ENCODE data around the gene LY9.
"Not testable (repeated sequence)": the region's sequence is repeated elsewhere in the genome, so short reads cannot be mapped to it uniquely, and the experiment has no call there.

The LY9 gene

GRCh38 chr1:160774886-160775719 is 20.9 kb upstream of the LY9 start:
- no peaks in the 10 kb centered on the region for H3K9me3 ChIP-seq (ENCODE audit: control insufficient read depth, low read length)
- no peaks in the 10 kb centered on the region for H3K4me1 ChIP-seq (ENCODE audit: control insufficient read depth, insufficient read depth, low read length)
- no peak for DNase-seq (ENCODE audit: low read depth)
- H3K36me3 ChIP-seq (ENCODE audit: control insufficient read depth, insufficient read depth, low read length, severe bottlenecking), result no peaks in the 10 kb centered on the region
- no peak overlapping the region for H3K4me3 ChIP-seq (ENCODE audit: low read length)
- H3K9ac ChIP-seq (ENCODE audit: low read length), result no peak overlapping the region
- H3K27me3 ChIP-seq (replicated peaks; ENCODE audit: control insufficient read depth, insufficient read depth, low read length), result peaks cover 20% of the 10 kb centered on the region

- no peaks in the 10 kb centered on the region for H3K9me3 ChIP-seq (ENCODE audit: control insufficient read depth, low read length)
- H3K4me3 ChIP-seq (ENCODE audit: low read length), result no peak overlapping the region
- no peak for DNase-seq (ENCODE audit: low read depth)
- H3K27me3 ChIP-seq (replicated peaks; ENCODE audit: control insufficient read depth, insufficient read depth, low read length), result peaks cover 19% of the 10 kb centered on the region
- H3K36me3 ChIP-seq (ENCODE audit: control insufficient read depth, insufficient read depth, low read length, severe bottlenecking), result no peaks in the 10 kb centered on the region
- no peaks in the 10 kb centered on the region for H3K4me1 ChIP-seq (ENCODE audit: control insufficient read depth, insufficient read depth, low read length)
- no peak overlapping the region for H3K9ac ChIP-seq (ENCODE audit: low read length)
These were observed 19.8 kb upstream of the LY9 start for GRCh38 chr1:160776178-160776577.

- Histone ChIP-seq H3K27me3 (replicated peaks; ENCODE audit: control insufficient read depth, insufficient read depth, low read length) (peaks cover 16% of the 10 kb centered on the region), H3K4me3 (ENCODE audit: low read length) (no peak overlapping the region), H3K9ac (ENCODE audit: low read length) (no peak overlapping the region), H3K4me1 (ENCODE audit: control insufficient read depth, insufficient read depth, low read length) (no peaks in the 10 kb centered on the region), H3K9me3 (ENCODE audit: control insufficient read depth, low read length) (no peaks in the 10 kb centered on the region), H3K36me3 (ENCODE audit: control insufficient read depth, insufficient read depth, low read length, severe bottlenecking) (no peaks in the 10 kb centered on the region)
- peak; percentile 7 for DNase-seq (ENCODE audit: low read depth)
These were observed 18.4 kb upstream of the LY9 start for GRCh38 chr1:160777486-160778089.

DNA sequence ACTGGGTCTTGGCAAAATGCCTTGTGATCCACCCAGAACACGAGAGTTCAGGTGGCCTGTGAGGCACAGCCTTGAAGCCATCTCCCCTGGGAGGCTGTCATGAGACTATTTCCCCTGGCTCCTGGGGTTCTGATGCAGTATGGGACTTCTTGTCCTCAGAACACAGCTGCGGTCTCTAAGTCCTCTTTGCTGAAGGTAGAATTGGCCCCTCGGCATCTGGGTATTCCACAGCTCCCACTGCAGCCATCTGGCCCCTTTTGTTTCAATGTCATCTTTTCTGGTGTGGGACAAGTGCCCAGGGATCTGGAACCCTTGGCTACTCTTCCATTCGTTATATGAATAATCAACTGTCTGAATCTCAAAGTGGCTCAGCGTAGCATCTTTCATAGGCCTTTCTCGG is 17.0 kb upstream of the LY9 start:
- H3K27me3 ChIP-seq (replicated peaks; ENCODE audit: control insufficient read depth, insufficient read depth, low read length), result peaks cover 8% of the 10 kb centered on the region
- H3K9ac ChIP-seq (ENCODE audit: low read length), result no peak overlapping the region
- DNase-seq (ENCODE audit: low read depth), result no peak
- no peaks in the 10 kb centered on the region for H3K36me3 ChIP-seq (ENCODE audit: control insufficient read depth, insufficient read depth, low read length, severe bottlenecking)
- no peaks in the 10 kb centered on the region for H3K4me1 ChIP-seq (ENCODE audit: control insufficient read depth, insufficient read depth, low read length)
- H3K9me3 ChIP-seq (ENCODE audit: control insufficient read depth, low read length), result no peaks in the 10 kb centered on the region
- no peak overlapping the region for H3K4me3 ChIP-seq (ENCODE audit: low read length)

DNA sequence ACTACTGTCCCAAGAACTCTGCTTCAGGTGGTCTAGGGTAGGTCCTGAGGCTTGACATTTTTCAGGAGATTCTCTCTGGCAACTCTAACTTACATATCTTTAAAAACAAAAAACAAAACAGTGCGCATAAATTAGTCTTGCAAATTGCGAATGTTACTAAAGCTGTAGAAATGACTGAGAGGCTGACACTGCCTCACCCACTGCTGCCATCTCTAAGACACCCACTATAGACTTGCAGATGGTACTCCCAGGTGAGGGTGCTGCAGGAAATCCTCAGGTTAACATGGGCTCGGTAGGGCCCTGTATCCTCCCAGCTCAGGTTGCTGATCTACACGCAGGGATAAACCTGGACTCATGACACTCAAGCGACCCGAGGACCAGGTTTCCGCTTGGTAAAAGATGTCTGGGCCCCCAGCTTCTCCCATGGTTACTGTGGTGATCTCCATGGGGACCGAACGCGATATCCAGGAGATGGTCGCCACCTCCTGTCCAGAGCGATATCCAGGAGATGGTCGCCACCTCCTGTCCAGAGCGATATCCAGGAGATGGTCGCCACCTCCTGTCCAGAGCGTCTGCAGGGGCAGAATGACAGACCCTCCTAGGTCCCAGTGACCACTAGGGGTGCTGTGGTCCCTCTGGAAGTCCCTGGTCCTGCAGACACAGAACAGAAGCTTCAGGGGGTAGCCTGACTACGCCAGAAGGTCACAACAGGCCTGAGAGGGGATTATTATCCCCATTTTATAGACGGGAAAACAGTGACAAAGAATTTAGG is 16.2 kb upstream of the LY9 start:
- Histone ChIP-seq H3K27me3 (replicated peaks; ENCODE audit: control insufficient read depth, insufficient read depth, low read length) (peaks cover 6% of the 10 kb centered on the region), H3K4me1 (ENCODE audit: control insufficient read depth, insufficient read depth, low read length) (no peaks in the 10 kb centered on the region), H3K36me3 (ENCODE audit: control insufficient read depth, insufficient read depth, low read length, severe bottlenecking) (no peaks in the 10 kb centered on the region), H3K9me3 (ENCODE audit: control insufficient read depth, low read length) (no peaks in the 10 kb centered on the region), H3K4me3 (ENCODE audit: low read length) (no peak overlapping the region), H3K9ac (ENCODE audit: low read length) (no peak overlapping the region)
- no peak for DNase-seq (ENCODE audit: low read depth)

GRCh38 chr1:160780398-160780755 is 15.6 kb upstream of the LY9 start:
- Histone ChIP-seq H3K4me3 (ENCODE audit: low read length) (no peak overlapping the region), H3K4me1 (ENCODE audit: control insufficient read depth, insufficient read depth, low read length) (no peaks in the 10 kb centered on the region), H3K27me3 (replicated peaks; ENCODE audit: control insufficient read depth, insufficient read depth, low read length) (peaks cover 6% of the 10 kb centered on the region), H3K36me3 (ENCODE audit: control insufficient read depth, insufficient read depth, low read length, severe bottlenecking) (no peaks in the 10 kb centered on the region), H3K9ac (ENCODE audit: low read length) (no peak overlapping the region), H3K9me3 (ENCODE audit: control insufficient read depth, low read length) (no peaks in the 10 kb centered on the region)
- no peak for DNase-seq (ENCODE audit: low read depth)

DNA sequence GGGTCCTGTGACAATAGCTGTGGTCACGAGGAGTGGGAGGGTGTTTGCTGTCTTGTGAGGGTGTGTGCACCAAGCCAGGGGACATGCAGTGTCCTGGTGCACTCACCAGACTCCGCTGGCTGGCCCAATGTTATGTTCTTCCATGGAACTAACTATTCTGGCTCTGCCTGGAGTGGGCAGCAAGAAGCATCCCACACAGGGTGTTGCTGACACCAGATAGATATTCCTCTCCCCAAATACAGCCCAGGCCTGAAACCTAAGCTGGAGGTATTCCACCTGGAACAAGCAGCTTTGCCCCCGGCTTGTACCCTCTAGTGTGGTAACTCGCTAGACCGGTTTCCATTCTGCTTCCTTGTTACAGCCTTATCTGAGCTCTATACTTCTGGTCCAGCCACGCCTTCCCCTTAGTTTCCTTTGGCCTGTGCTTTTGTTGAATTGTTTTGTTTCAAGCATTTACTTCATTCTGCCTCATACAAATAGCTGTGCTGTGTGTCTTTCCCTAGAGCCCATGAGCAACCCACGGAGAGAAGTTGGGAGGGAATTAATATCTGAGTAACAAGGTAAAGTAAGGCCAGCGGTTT is 14.7 kb upstream of the LY9 start:
- Histone ChIP-seq H3K4me3 (ENCODE audit: low read length) (no peak overlapping the region), H3K9ac (ENCODE audit: low read length) (no peak overlapping the region), H3K27me3 (replicated peaks; ENCODE audit: control insufficient read depth, insufficient read depth, low read length) (peaks cover 2% of the 10 kb centered on the region), H3K4me1 (ENCODE audit: control insufficient read depth, insufficient read depth, low read length) (no peaks in the 10 kb centered on the region), H3K36me3 (ENCODE audit: control insufficient read depth, insufficient read depth, low read length, severe bottlenecking) (no peaks in the 10 kb centered on the region), H3K9me3 (ENCODE audit: control insufficient read depth, low read length) (no peaks in the 10 kb centered on the region)
- no peak for DNase-seq (ENCODE audit: low read depth)

GRCh38 chr1:160781914-160782689 is 13.9 kb upstream of the LY9 start:
- Histone ChIP-seq H3K27me3 (replicated peaks; ENCODE audit: control insufficient read depth, insufficient read depth, low read length) (no peaks in the 10 kb centered on the region), H3K36me3 (ENCODE audit: control insufficient read depth, insufficient read depth, low read length, severe bottlenecking) (no peaks in the 10 kb centered on the region), H3K4me3 (ENCODE audit: low read length) (no peak overlapping the region), H3K4me1 (ENCODE audit: control insufficient read depth, insufficient read depth, low read length) (no peaks in the 10 kb centered on the region), H3K9ac (ENCODE audit: low read length) (no peak overlapping the region), H3K9me3 (ENCODE audit: control insufficient read depth, low read length) (no peaks in the 10 kb centered on the region)
- DNase-seq (ENCODE audit: low read depth), result no peak

GRCh38 chr1:160782988-160783765 is 12.8 kb upstream of the LY9 start:
- H3K9ac ChIP-seq (ENCODE audit: low read length); H3K36me3 ChIP-seq (ENCODE audit: control insufficient read depth, insufficient read depth, low read length, severe bottlenecking); H3K27me3 ChIP-seq (replicated peaks; ENCODE audit: control insufficient read depth, insufficient read depth, low read length); DNase-seq (ENCODE audit: low read depth); H3K9me3 ChIP-seq (ENCODE audit: control insufficient read depth, low read length); H3K4me3 ChIP-seq (ENCODE audit: low read length); H3K4me1 ChIP-seq (ENCODE audit: control insufficient read depth, insufficient read depth, low read length): not testable (repeated sequence)

DNA sequence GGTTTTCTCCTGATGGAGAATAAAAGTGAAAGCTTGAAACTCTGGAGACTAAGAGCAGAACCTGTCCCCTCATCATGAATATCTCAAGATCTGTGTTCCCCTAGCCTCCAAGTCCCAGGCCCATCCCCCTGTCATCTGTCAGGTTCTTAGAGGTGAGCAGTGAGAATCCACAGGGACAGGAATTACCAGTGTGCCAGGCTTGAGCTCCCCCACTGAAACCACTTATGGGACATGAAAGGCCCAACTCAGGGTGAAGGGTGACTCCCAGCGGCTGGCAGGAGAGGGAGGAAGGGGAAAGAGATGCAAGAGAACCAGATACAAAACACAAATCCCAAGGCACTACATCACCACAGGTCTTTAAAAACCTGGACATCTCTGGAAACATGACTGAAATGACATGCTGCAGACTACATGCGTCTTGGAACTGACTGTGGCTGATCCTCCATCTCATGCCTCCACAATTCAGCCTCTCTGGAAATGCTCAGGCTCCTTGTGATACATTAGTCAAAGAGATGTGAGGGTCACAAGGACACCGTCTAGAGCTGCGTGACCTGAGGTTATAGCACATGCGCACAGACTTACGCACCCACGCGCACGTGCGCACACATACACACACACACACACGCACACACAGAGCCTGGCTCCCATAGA is 6.8 kb upstream of the LY9 start:
- DNase-seq (ENCODE audit: low read depth), result no peak
- H3K27me3 ChIP-seq (replicated peaks; ENCODE audit: control insufficient read depth, insufficient read depth, low read length), result no peaks in the 10 kb centered on the region
- H3K4me3 ChIP-seq (ENCODE audit: low read length), result no peak overlapping the region
- H3K9me3 ChIP-seq (ENCODE audit: control insufficient read depth, low read length), result peaks cover 5% of the 10 kb centered on the region
- no peak overlapping the region for H3K9ac ChIP-seq (ENCODE audit: low read length)
- no peaks in the 10 kb centered on the region for H3K4me1 ChIP-seq (ENCODE audit: control insufficient read depth, insufficient read depth, low read length)
- no peaks in the 10 kb centered on the region for H3K36me3 ChIP-seq (ENCODE audit: control insufficient read depth, insufficient read depth, low read length, severe bottlenecking)

All from adipocyte (in vitro differentiated cells).